ENCODE results near the gene PIRT. TPM values are rescaled to one million over a fixed set of nuclear protein-coding genes. Genes with fewer than 3 reads are reported as not detected.

The PIRT gene
- total and polyA plus RNA-seq, 10 donors = 0.02 TPM; not detected in 9

GRCh38 chr17:10776381-10776780 lies 61.5 kb downstream of the PIRT start:
- H3K4me1 ChIP-seq = peaks cover 0 to 8% (median 0%) of the 10 kb centered on the region in 6 donors
- H3K4me3 ChIP-seq = no peak overlapping the region

GRCh38 chr17:10775740-10776356 lies 62.0 kb downstream of the PIRT start:
- intact Hi-C loops (cut with DNase I; ENCODE audit: low total_unique reads) = no loop called here
- no peak overlapping the region for H3K27ac ChIP-seq
- no peak overlapping the region for H3K4me3 ChIP-seq
- no peak for DNase-seq
- H3K27me3 ChIP-seq (replicated peaks in 1 of 7) = no peaks in the 10 kb centered on the region
- peaks cover 0 to 8% (median 0%) of the 10 kb centered on the region in 6 donors for H3K4me1 ChIP-seq
- H3K36me3 ChIP-seq = no peaks in the 10 kb centered on the region
- whole genome bisulfite sequencing, 5 donors = 76 to 83% (median 79%) methylated on average over 5 of the region's 5 CpGs
- H3K9me3 ChIP-seq = peaks cover 0 to 18% (median 10%) of the 10 kb centered on the region in 8 donors
- no peak for TF ChIP-seq POLR2AphosphoS5 (IDR thresholded peaks at IDR 0.05)
- TF ChIP-seq CTCF (IDR thresholded peaks at IDR 0.05 in 8 of 11, conservative IDR thresholded peaks at IDR 0.05 in 3 of 11) = no peak
- TF ChIP-seq POLR2A (IDR thresholded peaks at IDR 0.05) = no peak

More at GRCh38 chr17:10776381-10776780, 61.5 kb downstream of the PIRT start:
- DNase-seq = no peak
- Histone ChIP-seq H3K27ac (no peak overlapping the region), H3K36me3 (no peaks in the 10 kb centered on the region), H3K9me3 (peaks cover 0 to 18% (median 10%) of the 10 kb centered on the region in 8 donors), H3K27me3 (replicated peaks in 1 of 7) (no peaks in the 10 kb centered on the region)
- 31 to 45% (median 39%) methylated on average over 2 of the region's 2 CpGs for WGBS, 5 donors
- TF ChIP-seq CTCF (IDR thresholded peaks at IDR 0.05 in 8 of 11, conservative IDR thresholded peaks at IDR 0.05 in 3 of 11) (no peak), POLR2AphosphoS5 (IDR thresholded peaks at IDR 0.05) (no peak), POLR2A (IDR thresholded peaks at IDR 0.05) (no peak)
- intact Hi-C loops (cut with DNase I; ENCODE audit: low total_unique reads) = no loop called here

GRCh38 chr17:10775058-10775457 lies 62.8 kb downstream of the PIRT start:
- H3K27me3 ChIP-seq (replicated peaks in 1 of 7) = no peaks in the 10 kb centered on the region
- 88 to 95% (median 92%) methylated on average over 4 of the region's 4 CpGs for WGBS, 5 donors

More at GRCh38 chr17:10775058-10775457, 62.8 kb downstream of the PIRT start:
- no peak overlapping the region for H3K27ac ChIP-seq
- TF ChIP-seq CTCF (IDR thresholded peaks at IDR 0.05 in 8 of 11, conservative IDR thresholded peaks at IDR 0.05 in 3 of 11) (no peak), POLR2A (IDR thresholded peaks at IDR 0.05) (no peak), POLR2AphosphoS5 (IDR thresholded peaks at IDR 0.05) (no peak)
- H3K36me3 ChIP-seq = no peaks in the 10 kb centered on the region
- intact Hi-C loops (cut with DNase I; ENCODE audit: low total_unique reads) = no loop called here
- DNase-seq = no peak
- H3K4me3 ChIP-seq = no peak overlapping the region
- peaks cover 0 to 18% (median 10%) of the 10 kb centered on the region in 8 donors for H3K9me3 ChIP-seq
- peaks cover 0 to 8% (median 0%) of the 10 kb centered on the region in 6 donors for H3K4me1 ChIP-seq

Data from spleen (tissue), 11 donors.